K562 (cell line): ENCODE results near the gene TMEM192. TPM values are rescaled to one million over a fixed set of nuclear protein-coding genes. Genes with fewer than 3 reads are reported as not detected.

ENCODE experiments used
- CBFB ChIP-seq: sonication (generic); formaldehyde crosslinking; IDR thresholded peaks from 2 replicates; pipeline ENCODE4 v1.4.0; 2020; ENCODE audit warnings: mild to moderate bottlenecking, missing genetic modification reagents
- CREB3L1 ChIP-seq: fragments of 450-650 bp; IDR thresholded peaks from 2 replicates; pipeline ENCODE4 v1.6.1; 2014; ENCODE audit warnings: low read depth, mild to moderate bottlenecking, moderate library complexity, borderline replicate concordance
- EP400 ChIP-seq: fragments of 450-650 bp; IDR thresholded peaks from 2 replicates; pipeline ENCODE4 v1.6.1; 2017; ENCODE audit warnings: antibody characterized with exemption, mild to moderate bottlenecking, moderate library complexity
- FOS ChIP-seq: IDR thresholded peaks from 3 replicates; pipeline ENCODE4 v1.6.1; 2011; ENCODE audit not compliant: insufficient read length; ENCODE audit errors: extremely low read depth
- GTF2F1 ChIP-seq: IDR thresholded peaks from 2 replicates; pipeline ENCODE4 v1.6.1; 2011; ENCODE audit warnings: low read depth, low read length, improper control_type of control experiment
- POLR3G ChIP-seq: IDR thresholded peaks from 2 replicates; pipeline ENCODE4 v1.6.1; 2011; ENCODE audit not compliant: insufficient read length, insufficient replicate concordance; ENCODE audit errors: extremely low read depth
- RBM14 ChIP-seq: fragments of 200-400 bp; formaldehyde crosslinking; IDR thresholded peaks from 2 replicates; pipeline ENCODE4 v1.6.1; 2018; ENCODE audit warnings: low read depth, mild to moderate bottlenecking, low read length, moderate library complexity, borderline replicate concordance; ENCODE audit not compliant: insufficient read depth
- TEAD4 ChIP-seq, 2 experiments: sonication (generic) in 1 of 2; formaldehyde crosslinking in 1 of 2; IDR thresholded peaks; 2 replicates each; pipeline versions ENCODE4 v1.6.1 to v1.8.0; 2012 to 2022; ENCODE audit warnings: borderline replicate concordance in 1 of 2, inconsistent platforms in 1 of 2, low read length in 1 of 2, mild to moderate bottlenecking in 1 of 2, missing genetic modification reagents in 1 of 2
- ZFP91 ChIP-seq: sonication (generic); formaldehyde crosslinking; IDR thresholded peaks from 2 replicates; pipeline ENCODE4 v1.8.0; 2022; ENCODE audit warnings: mild to moderate bottlenecking, missing genetic modification reagents
- ZNF175 ChIP-seq: fragments of 200-800 bp; sonication (Bioruptor generic); IDR thresholded peaks from 2 replicates; pipeline ENCODE4 v1.6.1; 2016; ENCODE audit warnings: low read depth, mild to moderate bottlenecking, missing genetic modification characterization, missing compliant biosample characterization
- ZNF232 ChIP-seq: sonication (generic); formaldehyde crosslinking; IDR thresholded peaks from 2 replicates; pipeline ENCODE4 v1.8.0; 2022; ENCODE audit warnings: mild to moderate bottlenecking, missing genetic modification reagents
- polyA plus RNA-seq, 8 experiments: library from polyadenylated mRNA; depleted of rRNA in 4 of 8; stranded (reverse) in 5 of 8; unstranded in 3 of 8; fragments of >200 nt; fragmentation: Nextera tagmentation in 2 of 8; fragmentation: Illumina TruSeq in 1 of 8; extraction: Ambion mirVana in 2 of 8; extraction: Trizol in 1 of 8; gene quantifications; 2 replicates each; pipeline versions ENCODE4 v1.2.1 to v1.2.3, GENCODE V29; 2011 to 2014; ENCODE audit warnings: inconsistent platforms in 1 of 8, missing spikeins in 1 of 8
- total RNA-seq, 7 experiments: library from RNA; depleted of rRNA in 6 of 7; stranded (reverse); fragments of >200 nt in 6 of 7; fragmentation: Illumina TruSeq in 2 of 7; extraction: Trizol in 2 of 7; gene quantifications; 2 replicates each; pipeline versions ENCODE4 v1.2.1 to v1.2.3, GENCODE V29; 2011 to 2021; ENCODE audit warnings: low replicate concordance in 1 of 7
- TF ChIP-seq, protein P1 (sequence below): fragments of 250-450 bp; sonication (Bioruptor Pico); IDR thresholded peaks from 2 replicates; pipeline ENCODE4 v1.4.0; 2020
- TF ChIP-seq, protein P2 (sequence below): fragments of 450-650 bp; IDR thresholded peaks from one replicate; pipeline ENCODE4 v1.6.1; 2018; ENCODE audit warnings: mild to moderate bottlenecking, moderate library complexity; ENCODE audit not compliant: partially characterized antibody

TMEM192 gene
- total and polyA plus RNA-seq, 9 of the 15 experiments (the other 6 are each of a cell fraction or from before 2014, with no cell fraction given): 4.4 to 28.5 (median 13.3) TPM

- TF ChIP-seq TEAD4 (IDR thresholded peaks at IDR 0.05; ENCODE audit: low read length) (no peak), TEAD4 (CRISPR knock-in tag; IDR thresholded peaks at IDR 0.05; ENCODE audit: borderline replicate concordance) (no peak), ZNF175 (CRISPR knock-in tag) (0 out of 2 replicates have a peak, but pooled peaks have one; percentile 33), ZFP91 (CRISPR knock-in tag) (no peak), RBM14 (no peak), GTF2F1 (0 out of 2 replicates have a peak, but pooled peaks have one; percentile 38), CREB3L1 (0 out of 2 replicates have a peak, but pooled peaks have one; percentile 26), POLR3G (no peak), EP400 (peak; percentile 92), FOS (peak; percentile 38), ZNF232 (CRISPR knock-in tag) (no peak), CBFB (no peak)
- TF ChIP-seq, protein P1, sequence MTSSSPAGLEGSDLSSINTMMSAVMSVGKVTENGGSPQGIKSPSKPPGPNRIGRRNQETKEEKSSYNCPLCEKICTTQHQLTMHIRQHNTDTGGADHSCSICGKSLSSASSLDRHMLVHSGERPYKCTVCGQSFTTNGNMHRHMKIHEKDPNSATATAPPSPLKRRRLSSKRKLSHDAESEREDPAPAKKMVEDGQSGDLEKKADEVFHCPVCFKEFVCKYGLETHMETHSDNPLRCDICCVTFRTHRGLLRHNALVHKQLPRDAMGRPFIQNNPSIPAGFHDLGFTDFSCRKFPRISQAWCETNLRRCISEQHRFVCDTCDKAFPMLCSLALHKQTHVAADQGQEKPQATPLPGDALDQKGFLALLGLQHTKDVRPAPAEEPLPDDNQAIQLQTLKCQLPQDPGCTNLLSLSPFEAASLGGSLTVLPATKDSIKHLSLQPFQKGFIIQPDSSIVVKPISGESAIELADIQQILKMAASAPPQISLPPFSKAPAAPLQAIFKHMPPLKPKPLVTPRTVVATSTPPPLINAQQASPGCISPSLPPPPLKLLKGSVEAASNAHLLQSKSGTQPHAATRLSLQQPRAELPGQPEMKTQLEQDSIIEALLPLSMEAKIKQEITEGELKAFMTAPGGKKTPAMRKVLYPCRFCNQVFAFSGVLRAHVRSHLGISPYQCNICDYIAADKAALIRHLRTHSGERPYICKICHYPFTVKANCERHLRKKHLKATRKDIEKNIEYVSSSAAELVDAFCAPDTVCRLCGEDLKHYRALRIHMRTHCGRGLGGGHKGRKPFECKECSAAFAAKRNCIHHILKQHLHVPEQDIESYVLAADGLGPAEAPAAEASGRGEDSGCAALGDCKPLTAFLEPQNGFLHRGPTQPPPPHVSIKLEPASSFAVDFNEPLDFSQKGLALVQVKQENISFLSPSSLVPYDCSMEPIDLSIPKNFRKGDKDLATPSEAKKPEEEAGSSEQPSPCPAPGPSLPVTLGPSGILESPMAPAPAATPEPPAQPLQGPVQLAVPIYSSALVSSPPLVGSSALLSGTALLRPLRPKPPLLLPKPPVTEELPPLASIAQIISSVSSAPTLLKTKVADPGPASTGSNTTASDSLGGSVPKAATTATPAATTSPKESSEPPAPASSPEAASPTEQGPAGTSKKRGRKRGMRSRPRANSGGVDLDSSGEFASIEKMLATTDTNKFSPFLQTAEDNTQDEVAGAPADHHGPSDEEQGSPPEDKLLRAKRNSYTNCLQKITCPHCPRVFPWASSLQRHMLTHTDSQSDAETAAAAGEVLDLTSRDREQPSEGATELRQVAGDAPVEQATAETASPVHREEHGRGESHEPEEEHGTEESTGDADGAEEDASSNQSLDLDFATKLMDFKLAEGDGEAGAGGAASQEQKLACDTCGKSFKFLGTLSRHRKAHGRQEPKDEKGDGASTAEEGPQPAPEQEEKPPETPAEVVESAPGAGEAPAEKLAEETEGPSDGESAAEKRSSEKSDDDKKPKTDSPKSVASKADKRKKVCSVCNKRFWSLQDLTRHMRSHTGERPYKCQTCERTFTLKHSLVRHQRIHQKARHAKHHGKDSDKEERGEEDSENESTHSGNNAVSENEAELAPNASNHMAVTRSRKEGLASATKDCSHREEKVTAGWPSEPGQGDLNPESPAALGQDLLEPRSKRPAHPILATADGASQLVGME (CRISPR knock-in tag): 0 out of 2 replicates have a peak, but pooled peaks have one; percentile 35
- TF ChIP-seq, protein P2, sequence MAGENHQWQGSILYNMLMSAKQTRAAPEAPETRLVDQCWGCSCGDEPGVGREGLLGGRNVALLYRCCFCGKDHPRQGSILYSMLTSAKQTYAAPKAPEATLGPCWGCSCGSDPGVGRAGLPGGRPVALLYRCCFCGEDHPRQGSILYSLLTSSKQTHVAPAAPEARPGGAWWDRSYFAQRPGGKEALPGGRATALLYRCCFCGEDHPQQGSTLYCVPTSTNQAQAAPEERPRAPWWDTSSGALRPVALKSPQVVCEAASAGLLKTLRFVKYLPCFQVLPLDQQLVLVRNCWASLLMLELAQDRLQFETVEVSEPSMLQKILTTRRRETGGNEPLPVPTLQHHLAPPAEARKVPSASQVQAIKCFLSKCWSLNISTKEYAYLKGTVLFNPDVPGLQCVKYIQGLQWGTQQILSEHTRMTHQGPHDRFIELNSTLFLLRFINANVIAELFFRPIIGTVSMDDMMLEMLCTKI: no peak
Measured at GRCh38 chr4:165112368-165113121, at the start of gene TMEM192 (continued).
